K562 (cell line): ENCODE measurements around the gene POU4F1. TPM values are rescaled to one million over a fixed set of nuclear protein-coding genes. Genes with fewer than 3 reads are reported as not detected.

ENCODE experiments used
- CHD1 ChIP-seq: fragments of 200-600 bp; sonication (generic); IDR thresholded peaks from one replicate; pipeline ENCODE4 v1.6.1; 2012; ENCODE audit warnings: mild to moderate bottlenecking, moderate library complexity, low read length, inconsistent platforms
- ELF1 ChIP-seq: fragments of 200-800 bp; sonication (Bioruptor generic); IDR thresholded peaks from 2 replicates; pipeline ENCODE4 v1.6.1; 2016; ENCODE audit warnings: missing genetic modification characterization, missing compliant biosample characterization
- GABPA ChIP-seq: fragments of 200-800 bp; sonication (Bioruptor generic); conservative IDR thresholded peaks from 2 replicates; pipeline ENCODE4 v1.6.1; 2016; ENCODE audit warnings: low read depth, missing genetic modification characterization, missing compliant biosample characterization
- HEY1 ChIP-seq: fragments of 250-450 bp; sonication (Bioruptor Pico); IDR thresholded peaks from 2 replicates; pipeline ENCODE4 v1.5.0; 2020; ENCODE audit warnings: mild to moderate bottlenecking, moderate library complexity, borderline replicate concordance
- IRF9 ChIP-seq: fragments of 450-650 bp; IDR thresholded peaks from 2 replicates; pipeline ENCODE4 v1.6.1; 2016; ENCODE audit warnings: missing biosample characterization, missing genetic modification characterization
- NFE2L1 ChIP-seq: fragments of 450-650 bp; IDR thresholded peaks from 2 replicates; pipeline ENCODE4 v1.6.1; 2016; ENCODE audit warnings: missing genetic modification characterization, low read depth, mild to moderate bottlenecking, missing compliant biosample characterization, moderate library complexity, borderline replicate concordance
- ZBTB40 ChIP-seq, 2 experiments: fragments of 450-650 bp in 1 of 2; sonication (generic) in 1 of 2; formaldehyde crosslinking in 1 of 2; IDR thresholded peaks; 2 replicates each; pipeline versions ENCODE4 v1.7.1 to v1.9.0; 2016 to 2022; ENCODE audit warnings: inconsistent platforms in 1 of 2, mild to moderate bottlenecking in 1 of 2, missing genetic modification reagents in 1 of 2
- ZNF140 ChIP-seq: fragments of 250-450 bp; sonication (Bioruptor Pico); IDR thresholded peaks from 2 replicates; pipeline ENCODE4 v1.8.0; 2021; ENCODE audit warnings: moderate library complexity, mild to moderate bottlenecking, inconsistent platforms
- polyA plus RNA-seq, 8 experiments: library from polyadenylated mRNA; depleted of rRNA in 4 of 8; stranded (reverse) in 5 of 8; unstranded in 3 of 8; fragments of >200 nt; fragmentation: Nextera tagmentation in 2 of 8; fragmentation: Illumina TruSeq in 1 of 8; extraction: Ambion mirVana in 2 of 8; extraction: Trizol in 1 of 8; gene quantifications; 2 replicates each; pipeline versions ENCODE4 v1.2.1 to v1.2.3, GENCODE V29; 2011 to 2014; ENCODE audit warnings: inconsistent platforms in 1 of 8, missing spikeins in 1 of 8
- total RNA-seq, 7 experiments: library from RNA; depleted of rRNA in 6 of 7; stranded (reverse); fragments of >200 nt in 6 of 7; fragmentation: Illumina TruSeq in 2 of 7; extraction: Trizol in 2 of 7; gene quantifications; 2 replicates each; pipeline versions ENCODE4 v1.2.1 to v1.2.3, GENCODE V29; 2011 to 2021; ENCODE audit warnings: low replicate concordance in 1 of 7

The POU4F1 gene
- total and polyA plus RNA-seq, 9 of the 15 experiments (the other 6 are each of a cell fraction or from before 2014, with no cell fraction given): 0.61 to 2.8 (median 1.5) TPM

- no peak for TF ChIP-seq ZBTB40 (IDR thresholded peaks at IDR 0.05)
- no peak for TF ChIP-seq ZBTB40 (CRISPR knock-in tag; IDR thresholded peaks at IDR 0.05)
- TF ChIP-seq GABPA: no peak
- no peak for TF ChIP-seq CHD1
- TF ChIP-seq ZNF140 (CRISPR knock-in tag): no peak
- no peak for TF ChIP-seq HEY1 (CRISPR knock-in tag)
- no peak for TF ChIP-seq IRF9 (tag)
- no peak for TF ChIP-seq ELF1 (tag)
- TF ChIP-seq NFE2L1 (tag): no peak
- TF ChIP-seq, all 486 proteins: peak for 0
These were observed 5.5 kb upstream of the POU4F1 start (continued) for GRCh38 chr13:78608688-78609463.
